Esophagus muscularis mucosa (tissue), 4 donors: Measurements from ENCODE around the gene MAFG. TPM values are rescaled to one million over a fixed set of nuclear protein-coding genes. Genes with fewer than 3 reads are reported as not detected.

ENCODE experiments used
- DNase-seq: peaks from one replicate; pipeline ENCODE4 v3.0.0-alpha.2; 2017; ENCODE audit errors: extremely low spot score
- H3K27ac ChIP-seq, 4 donors: fragments of 200-600 bp; sonication (generic); replicated peaks in 1 of 4; 1 replicate in 3 of 4; 2 replicates in 1 of 4; pipeline ENCODE4 v1.5.1; 2016 to 2019; ENCODE audit warnings: mild to moderate bottlenecking in 1 of 4
- H3K27me3 ChIP-seq, 4 donors: fragments of 200-600 bp; sonication (generic); one replicate each; pipeline versions ENCODE4 v1.5.1 to v1.6.0; 2016 to 2019
- H3K36me3 ChIP-seq, 4 donors: fragments of 200-600 bp; sonication (generic); one replicate each; pipeline ENCODE4 v1.5.1; 2016 to 2019
- H3K4me1 ChIP-seq, 4 donors: fragments of 200-600 bp; sonication (generic); one replicate each; pipeline ENCODE4 v1.5.1; 2016 to 2019
- H3K4me3 ChIP-seq, 4 donors: fragments of 200-600 bp; sonication (generic); 1 replicate in 2 of 4; 2 replicates in 2 of 4; pipeline ENCODE4 v1.5.1; 2016 to 2019; ENCODE audit warnings: mild to moderate bottlenecking in 4 of 4, moderate library complexity in 1 of 4
- H3K9me3 ChIP-seq, 4 donors: fragments of 200-600 bp; sonication (generic); 1 replicate in 3 of 4; 2 replicates in 1 of 4; pipeline ENCODE4 v1.5.1; 2016 to 2019
- EP300 ChIP-seq: sonication (generic); formaldehyde crosslinking; IDR thresholded peaks from one replicate; pipeline ENCODE4 v1.6.1; 2017; ENCODE audit warnings: antibody characterized with exemption
- POLR2A ChIP-seq: fragments of 450-650 bp; IDR thresholded peaks from one replicate; pipeline ENCODE4 v1.6.1; 2017; ENCODE audit warnings: antibody characterized with exemption, moderate library complexity, mild to moderate bottlenecking, low read depth
- POLR2AphosphoS5 ChIP-seq, 2 donors: sonication (generic); formaldehyde crosslinking; IDR thresholded peaks; one replicate each; pipeline ENCODE4 v1.6.1; 2017; ENCODE audit warnings: antibody characterized with exemption in 2 of 2
- WGBS: methylation state at CpG from one replicate; pipeline ENCODE4 v1.1.5; 2018; 5-methylcytosine and 5-hydroxymethylcytosine counted together
- intact Hi-C: fragments of 100-400 bp; cut with DNase I; formaldehyde crosslinking; loops from one replicate; pipeline ENCODE4 v1.15.1; 2023
- total RNA-seq, 4 donors: library from RNA; depleted of rRNA; stranded (reverse); fragments of >200 nt; gene quantifications; one replicate each; pipeline versions ENCODE4 v1.1.0 to v1.2.1, GENCODE V29; 2016
- TF ChIP-seq, protein P1 (sequence below), 3 experiments: fragments of 200-600 bp in 2 of 3; fragments of 450-650 bp in 1 of 3; sonication (generic) in 2 of 3; IDR thresholded peaks; one replicate each; pipeline ENCODE4 v1.5.1; 2017 to 2019; ENCODE audit warnings: antibody characterized with exemption in 3 of 3, mild to moderate bottlenecking in 2 of 3, moderate library complexity in 1 of 3

Gene MAFG
- total RNA-seq, 4 donors from 2014 or later, result 23.7 to 41.7 (median 33.6) TPM

DNA sequence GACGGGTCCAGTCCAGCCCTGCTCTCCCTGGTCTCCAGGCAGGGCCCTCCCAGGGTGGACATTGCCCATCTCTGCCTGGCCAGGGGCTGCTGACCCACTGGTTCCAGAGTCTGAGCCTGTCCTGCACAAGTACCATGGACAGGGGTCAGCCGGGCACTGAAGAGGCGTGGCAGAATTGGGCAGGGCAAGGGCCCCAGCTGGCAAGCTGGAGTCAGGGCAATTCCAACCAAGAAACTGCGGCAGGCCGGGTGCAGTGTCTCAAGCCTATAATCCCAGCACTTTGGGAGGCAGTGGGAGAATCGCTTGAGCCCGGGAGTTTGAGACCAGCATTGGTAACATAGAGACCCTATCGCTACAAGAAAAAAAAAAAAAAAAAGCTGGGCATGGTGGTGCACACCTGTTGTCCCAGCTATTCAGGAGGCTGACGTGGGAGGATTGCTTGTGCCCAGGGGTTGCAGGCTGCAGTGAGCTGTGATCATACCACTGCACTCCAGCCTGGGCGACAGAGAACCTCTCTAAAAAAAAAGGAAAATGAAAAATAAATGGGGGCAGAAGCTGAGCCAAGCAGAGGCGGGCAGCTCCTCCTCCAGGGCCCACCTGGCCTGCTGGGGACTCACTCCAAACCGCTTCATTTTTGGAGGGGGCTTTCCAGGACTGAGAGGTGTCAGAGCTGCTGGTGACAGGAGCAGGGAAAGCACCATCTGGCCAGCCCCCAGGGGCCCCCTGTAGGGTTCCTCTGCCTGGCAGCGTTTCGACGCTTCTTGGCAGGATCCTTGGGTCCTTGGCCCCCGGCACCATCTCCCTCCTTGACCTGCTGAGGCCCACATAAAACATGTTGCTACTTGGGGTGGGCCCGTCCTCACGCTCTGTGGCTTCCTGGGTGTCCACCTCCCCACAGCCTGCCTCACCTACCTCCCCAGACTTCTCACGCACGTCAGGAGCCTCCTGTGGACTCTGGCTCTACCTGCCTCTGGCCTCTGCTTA is 2.9 kb upstream of the MAFG start:
- H3K4me1 ChIP-seq, result peaks cover 19 to 29% (median 26%) of the 10 kb centered on the region in 4 donors
- no peak overlapping the region for H3K27ac ChIP-seq
- no peaks in the 10 kb centered on the region for H3K36me3 ChIP-seq
- peaks cover 0 to 19% (median 1%) of the 10 kb centered on the region in 4 donors for H3K27me3 ChIP-seq
- no peak overlapping the region for H3K4me3 ChIP-seq
- whole genome bisulfite sequencing, result 77% methylated on average over 12 of the region's 20 CpGs
- intact Hi-C loops, result no loop called here
- no peaks in the 10 kb centered on the region for H3K9me3 ChIP-seq
- no peak for DNase-seq
- TF ChIP-seq EP300 (no peak), POLR2A (no peak), POLR2AphosphoS5 (IDR thresholded peaks at IDR 0.05) (no peak)
- TF ChIP-seq, protein P1, sequence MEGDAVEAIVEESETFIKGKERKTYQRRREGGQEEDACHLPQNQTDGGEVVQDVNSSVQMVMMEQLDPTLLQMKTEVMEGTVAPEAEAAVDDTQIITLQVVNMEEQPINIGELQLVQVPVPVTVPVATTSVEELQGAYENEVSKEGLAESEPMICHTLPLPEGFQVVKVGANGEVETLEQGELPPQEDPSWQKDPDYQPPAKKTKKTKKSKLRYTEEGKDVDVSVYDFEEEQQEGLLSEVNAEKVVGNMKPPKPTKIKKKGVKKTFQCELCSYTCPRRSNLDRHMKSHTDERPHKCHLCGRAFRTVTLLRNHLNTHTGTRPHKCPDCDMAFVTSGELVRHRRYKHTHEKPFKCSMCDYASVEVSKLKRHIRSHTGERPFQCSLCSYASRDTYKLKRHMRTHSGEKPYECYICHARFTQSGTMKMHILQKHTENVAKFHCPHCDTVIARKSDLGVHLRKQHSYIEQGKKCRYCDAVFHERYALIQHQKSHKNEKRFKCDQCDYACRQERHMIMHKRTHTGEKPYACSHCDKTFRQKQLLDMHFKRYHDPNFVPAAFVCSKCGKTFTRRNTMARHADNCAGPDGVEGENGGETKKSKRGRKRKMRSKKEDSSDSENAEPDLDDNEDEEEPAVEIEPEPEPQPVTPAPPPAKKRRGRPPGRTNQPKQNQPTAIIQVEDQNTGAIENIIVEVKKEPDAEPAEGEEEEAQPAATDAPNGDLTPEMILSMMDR (IDR thresholded peaks at IDR 0.05), result no peak

DNA sequence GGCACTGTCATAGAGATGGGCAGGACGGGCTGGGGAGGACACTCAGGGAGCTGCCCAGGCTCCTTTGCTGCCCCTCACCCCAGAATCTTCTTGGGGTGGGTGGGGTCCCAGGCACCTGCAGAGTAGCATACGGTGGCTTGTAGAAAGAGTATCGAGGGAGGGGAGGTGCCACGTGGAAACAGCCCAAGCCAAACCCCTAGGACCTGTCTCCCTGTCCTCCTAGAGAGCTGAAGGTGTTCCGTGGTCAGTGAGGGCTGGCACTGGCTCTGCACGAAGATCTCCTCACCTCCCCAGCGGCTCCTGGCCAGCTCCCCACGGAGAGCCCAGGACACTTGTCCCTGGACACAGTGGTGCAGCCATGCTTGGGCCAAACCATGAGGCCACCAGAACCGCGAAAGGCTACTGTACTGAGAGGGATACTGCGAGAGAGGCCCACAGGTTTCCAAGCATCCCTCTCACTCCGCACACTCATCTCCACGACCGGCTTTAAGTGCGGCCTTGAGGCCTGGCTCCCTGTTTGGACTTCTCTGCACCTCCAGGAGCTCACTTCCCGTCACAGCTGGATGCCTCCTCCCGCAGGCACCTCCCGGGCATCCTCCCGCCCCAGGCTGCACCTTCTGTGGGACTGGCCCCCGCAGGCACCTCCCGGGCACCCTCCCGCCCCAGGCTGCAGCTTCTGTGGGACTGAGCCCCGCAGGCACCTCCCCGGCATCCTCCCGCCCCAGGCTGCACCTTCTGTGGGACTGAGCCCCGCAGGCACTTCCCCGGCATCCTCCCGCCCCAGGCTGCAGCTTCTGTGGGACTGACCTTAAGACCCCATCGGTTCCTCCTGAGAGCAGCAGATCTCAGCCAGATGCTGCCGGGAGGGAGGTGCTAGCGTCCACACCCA is 2.0 kb upstream of the MAFG start:
- Histone ChIP-seq H3K27me3 (peaks cover 0 to 19% (median 1%) of the 10 kb centered on the region in 4 donors), H3K36me3 (no peaks in the 10 kb centered on the region), H3K4me1 (peaks cover 29 to 38% (median 35%) of the 10 kb centered on the region in 4 donors), H3K4me3 (no peak overlapping the region), H3K9me3 (no peaks in the 10 kb centered on the region), H3K27ac (no peak overlapping the region)
- TF ChIP-seq, protein P1 (IDR thresholded peaks at IDR 0.05), result no peak
- TF ChIP-seq POLR2AphosphoS5 (IDR thresholded peaks at IDR 0.05), result no peak
- no peak for TF ChIP-seq POLR2A
- WGBS, result 90% methylated on average over 20 of the region's 31 CpGs
- intact Hi-C loops, result no loop called here
- no peak for DNase-seq

DNA sequence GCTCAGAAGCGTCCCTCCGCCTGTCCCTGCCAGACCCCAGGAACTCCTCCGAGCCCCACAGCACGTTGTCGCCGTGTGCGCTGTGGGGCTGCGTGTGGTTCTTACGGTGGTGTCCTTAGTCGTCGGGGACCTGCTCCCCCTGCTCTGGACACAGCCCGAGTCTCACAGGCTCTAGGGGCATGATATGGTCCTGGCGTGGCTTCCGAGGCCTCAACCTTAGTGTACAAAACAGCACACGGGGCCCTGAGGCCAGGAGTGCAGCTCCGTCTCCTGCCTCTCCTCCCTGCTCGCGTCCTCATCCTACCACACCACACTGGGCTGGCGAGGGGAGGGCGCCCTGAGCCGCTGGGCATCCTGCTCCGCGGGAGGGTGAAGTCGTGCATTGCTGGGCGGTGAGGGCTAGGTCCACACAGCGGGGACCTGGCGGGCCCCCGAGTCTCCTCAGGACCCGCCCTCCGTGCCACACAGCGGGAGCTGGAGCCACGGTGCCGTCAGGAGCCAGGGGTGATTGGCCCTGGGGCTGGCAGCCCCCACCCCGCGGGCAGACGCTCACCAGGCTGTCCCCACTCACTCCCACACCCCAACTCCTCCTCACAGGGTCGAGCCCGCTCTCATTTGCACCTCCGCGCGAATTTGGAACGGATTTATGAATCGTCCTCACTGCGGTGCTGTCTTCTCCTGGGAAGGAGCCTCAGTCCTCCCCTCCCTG is 1.2 kb upstream of the MAFG start:
- no peak for DNase-seq
- Histone ChIP-seq H3K27ac (peak overlapping the region; percentile 91 to 98 (median 95)), H3K27me3 (peaks cover 0 to 19% (median 1%) of the 10 kb centered on the region in 4 donors), H3K4me3 (peak overlapping the region; percentile 80 to 99 (median 84)), H3K4me1 (peaks cover 37 to 46% (median 43%) of the 10 kb centered on the region in 4 donors), H3K9me3 (no peaks in the 10 kb centered on the region), H3K36me3 (no peaks in the 10 kb centered on the region)
- 48% methylated on average over 42 of the region's 44 CpGs for WGBS
- intact Hi-C loops, result no loop called here
- TF ChIP-seq, protein P1 (IDR thresholded peaks at IDR 0.05), result no peak
- TF ChIP-seq POLR2AphosphoS5 (IDR thresholded peaks at IDR 0.05) (no peak), POLR2A (no peak)

DNA sequence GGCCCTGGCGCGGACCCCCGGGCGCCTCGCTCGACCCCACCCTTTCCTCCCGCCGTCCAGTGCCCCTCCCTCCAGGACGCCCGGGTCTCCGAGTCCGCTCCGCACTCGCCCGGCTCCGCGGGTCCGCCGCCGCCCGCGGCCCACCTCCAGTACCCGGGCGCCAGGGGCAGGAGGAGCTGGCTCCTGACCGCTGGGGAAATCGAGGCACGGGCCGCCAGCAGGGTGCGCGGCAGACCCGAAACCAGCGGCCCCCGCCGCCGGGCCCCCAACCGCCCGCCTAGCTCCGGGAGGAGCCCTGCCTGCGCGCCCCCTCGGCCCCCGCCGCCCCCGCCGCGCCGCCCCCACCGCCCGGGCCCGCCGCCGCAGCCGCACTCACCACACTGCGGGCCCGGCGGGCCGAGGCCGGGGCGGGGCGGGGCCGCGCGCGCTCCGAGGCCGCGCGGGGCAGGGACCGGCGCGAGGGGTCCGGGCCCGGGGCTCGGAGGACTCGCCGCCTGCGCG is 333 bp downstream of the MAFG start:
- H3K27ac ChIP-seq, result peak overlapping the region; percentile 91 to 98 (median 95)
- peak overlapping the region; percentile 80 to 99 (median 84) for H3K4me3 ChIP-seq
- peaks cover 0 to 19% (median 1%) of the 10 kb centered on the region in 4 donors for H3K27me3 ChIP-seq
- H3K36me3 ChIP-seq, result peaks cover 5 to 8% (median 7%) of the 10 kb centered on the region in 4 donors
- no peaks in the 10 kb centered on the region for H3K9me3 ChIP-seq
- no peak for DNase-seq
- intact Hi-C loops, result no loop called here
- peaks cover 50 to 61% (median 58%) of the 10 kb centered on the region in 4 donors for H3K4me1 ChIP-seq
- 2% methylated on average over 19 of the region's 78 CpGs for WGBS
- TF ChIP-seq POLR2AphosphoS5 (IDR thresholded peaks at IDR 0.05), result no peak
- TF ChIP-seq, protein P1 (IDR thresholded peaks at IDR 0.05), result no peak
- no peak for TF ChIP-seq POLR2A
- TF ChIP-seq EP300, result no peak
